GM12892 (cell line): ENCODE data around the gene DDR1.
"Not testable (repeated sequence)": the region's sequence is repeated elsewhere in the genome, so short reads cannot be mapped to it uniquely, and the experiment has no call there.

Source experiments
- DNase-seq: peaks from one replicate; pipeline ENCODE4 v3.0.0; 2011; ENCODE audit not compliant: insufficient read length
- FAIRE-seq: peaks from 2 replicates; lab custom pipeline; 2011; peaks lifted over from hg19 to GRCh38; lab: Jason Lieb, UNC
- POLR2A ChIP-seq: IDR thresholded peaks from 2 replicates; pipeline ENCODE4 v1.6.1; 2011; ENCODE audit warnings: low read depth, low read length, control low read depth
- POLR2AphosphoS5 ChIP-seq: IDR thresholded peaks from 2 replicates; pipeline ENCODE4 v1.6.1; 2011; ENCODE audit warnings: low read depth, low read length, control low read depth
- TAF1 ChIP-seq: IDR thresholded peaks from 2 replicates; pipeline ENCODE4 v1.6.1; 2011; ENCODE audit warnings: low read depth, mild to moderate bottlenecking, control low read depth, low read length, borderline replicate concordance

DDR1 gene

GRCh38 chr6:30914854-30915590 lies 30.7 kb downstream of the DDR1 start:
- FAIRE-seq (peak; percentile 60), DNase-seq (no peak)
- TF ChIP-seq POLR2A (no peak), POLR2AphosphoS5 (no peak), TAF1 (no peak)

GRCh38 chr6:30915591-30915946 lies 31.2 kb downstream of the DDR1 start:
- DNase-seq (peak; percentile 58), FAIRE-seq (peak; percentile 82)
- TF ChIP-seq TAF1 (no peak), POLR2A (no peak), POLR2AphosphoS5 (no peak)

- no peak for TF ChIP-seq TAF1
- no peak for TF ChIP-seq POLR2AphosphoS5
- TF ChIP-seq POLR2A = no peak
- DNase-seq (no peak), FAIRE-seq (no peak)
These were observed 32.7 kb downstream of the DDR1 start for GRCh38 chr6:30917041-30917440.

GRCh38 chr6:30917487-30917886 lies 33.2 kb downstream of the DDR1 start:
- DNase-seq (no peak), FAIRE-seq (no peak)
- TF ChIP-seq POLR2A = no peak
- TF ChIP-seq TAF1 = no peak
- no peak for TF ChIP-seq POLR2AphosphoS5

GRCh38 chr6:30918670-30919069 lies 34.4 kb downstream of the DDR1 start:
- TF ChIP-seq POLR2AphosphoS5 = no peak
- no peak for TF ChIP-seq POLR2A
- no peak for TF ChIP-seq TAF1
- DNase-seq (no peak), FAIRE-seq (no peak)

GRCh38 chr6:30922447-30922852 lies 38.1 kb downstream of the DDR1 start:
- no peak for FAIRE-seq
- no peak for TF ChIP-seq TAF1
- TF ChIP-seq POLR2A = no peak
- no peak for TF ChIP-seq POLR2AphosphoS5
- no peak for DNase-seq

- FAIRE-seq, DNase-seq: not testable (repeated sequence)
These were observed 39.8 kb downstream of the DDR1 start for GRCh38 chr6:30924040-30924627.

GRCh38 chr6:30926644-30927043 lies 42.3 kb downstream of the DDR1 start:
- FAIRE-seq (no peak), DNase-seq (no peak)
- TF ChIP-seq POLR2AphosphoS5 (no peak), TAF1 (no peak), POLR2A (no peak)

GRCh38 chr6:30927080-30927479 lies 42.8 kb downstream of the DDR1 start:
- DNase-seq, FAIRE-seq: not testable (repeated sequence)

GRCh38 chr6:30928677-30929076 lies 44.4 kb downstream of the DDR1 start:
- DNase-seq (no peak), FAIRE-seq (no peak)
- no peak for TF ChIP-seq TAF1
- no peak for TF ChIP-seq POLR2AphosphoS5
- no peak for TF ChIP-seq POLR2A

GRCh38 chr6:30930506-30930905 lies 46.2 kb downstream of the DDR1 start:
- FAIRE-seq = no peak
- TF ChIP-seq TAF1 (no peak), POLR2A (no peak), POLR2AphosphoS5 (no peak)
- no peak for DNase-seq

- no peak for TF ChIP-seq TAF1
- TF ChIP-seq POLR2A = no peak
- no peak for TF ChIP-seq POLR2AphosphoS5
- no peak for FAIRE-seq
- DNase-seq = no peak
These were observed 47.0 kb downstream of the DDR1 start for GRCh38 chr6:30931272-30931671.
